ENCODE results near the gene OPA1. TPM values are rescaled to one million over a fixed set of nuclear protein-coding genes. Genes with fewer than 3 reads are reported as not detected.

The OPA1 gene
- total and polyA plus RNA-seq, 2 donors from 2014 or later: 18.1 to 56.3 TPM

DNA sequence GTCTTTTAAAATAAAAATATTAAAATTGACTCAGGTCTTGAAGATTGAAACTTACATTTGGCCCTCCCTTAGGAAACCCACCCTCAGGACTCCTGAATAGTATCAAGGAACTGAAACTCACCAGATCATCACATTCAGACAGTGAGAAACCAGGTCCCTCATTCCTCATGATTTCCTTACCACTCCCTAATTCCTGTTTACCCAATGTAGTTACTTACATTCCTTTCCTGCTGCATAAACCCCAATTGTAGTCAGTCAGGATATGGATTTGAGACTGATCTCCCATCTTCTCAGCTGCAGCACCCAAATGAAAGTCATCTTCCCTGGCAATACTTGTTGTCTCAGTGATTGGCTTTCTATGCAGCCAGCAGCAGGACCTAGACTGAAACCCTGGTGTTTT lies 46.9 kb upstream of the OPA1 start:
- no peak for DNase-seq
- TF ChIP-seq, protein P1, sequence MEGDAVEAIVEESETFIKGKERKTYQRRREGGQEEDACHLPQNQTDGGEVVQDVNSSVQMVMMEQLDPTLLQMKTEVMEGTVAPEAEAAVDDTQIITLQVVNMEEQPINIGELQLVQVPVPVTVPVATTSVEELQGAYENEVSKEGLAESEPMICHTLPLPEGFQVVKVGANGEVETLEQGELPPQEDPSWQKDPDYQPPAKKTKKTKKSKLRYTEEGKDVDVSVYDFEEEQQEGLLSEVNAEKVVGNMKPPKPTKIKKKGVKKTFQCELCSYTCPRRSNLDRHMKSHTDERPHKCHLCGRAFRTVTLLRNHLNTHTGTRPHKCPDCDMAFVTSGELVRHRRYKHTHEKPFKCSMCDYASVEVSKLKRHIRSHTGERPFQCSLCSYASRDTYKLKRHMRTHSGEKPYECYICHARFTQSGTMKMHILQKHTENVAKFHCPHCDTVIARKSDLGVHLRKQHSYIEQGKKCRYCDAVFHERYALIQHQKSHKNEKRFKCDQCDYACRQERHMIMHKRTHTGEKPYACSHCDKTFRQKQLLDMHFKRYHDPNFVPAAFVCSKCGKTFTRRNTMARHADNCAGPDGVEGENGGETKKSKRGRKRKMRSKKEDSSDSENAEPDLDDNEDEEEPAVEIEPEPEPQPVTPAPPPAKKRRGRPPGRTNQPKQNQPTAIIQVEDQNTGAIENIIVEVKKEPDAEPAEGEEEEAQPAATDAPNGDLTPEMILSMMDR (IDR thresholded peaks at IDR 0.05; ENCODE audit: borderline replicate concordance, extremely low read depth, insufficient read depth): no peak
- no peak overlapping the region for H3K9ac ChIP-seq (ENCODE audit: low read length in 3 of 3)
- intact Hi-C loops (cut with DNase I): no loop called here
- H3K4me3 ChIP-seq (ENCODE audit: low read length in 3 of 3): no peak overlapping the region
- FAIRE-seq: no peak
- H3K36me3 ChIP-seq (ENCODE audit: control insufficient read depth in 2 of 3, insufficient read depth in 3 of 3, low read length in 3 of 3): no peaks in the 10 kb centered on the region
- H3K9me3 ChIP-seq (ENCODE audit: control insufficient read depth in 2 of 3, insufficient read depth in 1 of 3, low read length in 3 of 3): peaks cover 0 to 6% (median 0%) of the 10 kb centered on the region in 3 donors
- H3K4me1 ChIP-seq (ENCODE audit: control insufficient read depth in 2 of 3, insufficient read depth in 2 of 3, low read depth in 1 of 3, low read length in 3 of 3): no peaks in the 10 kb centered on the region
- H3K27ac ChIP-seq (ENCODE audit: low read depth in 2 of 2, low read length in 2 of 2): no peak overlapping the region
- H3K27me3 ChIP-seq (ENCODE audit: control insufficient read depth, insufficient read depth, low read length): no peaks in the 10 kb centered on the region

GRCh38 chr3:193548406-193548805 lies 44.6 kb upstream of the OPA1 start:
- FAIRE-seq: no peak
- TF ChIP-seq, protein P1 (IDR thresholded peaks at IDR 0.05; ENCODE audit: borderline replicate concordance, extremely low read depth, insufficient read depth): no peak
- no peaks in the 10 kb centered on the region for H3K27me3 ChIP-seq (ENCODE audit: control insufficient read depth, insufficient read depth, low read length)
- no peak for DNase-seq
- no peak overlapping the region for H3K9ac ChIP-seq (ENCODE audit: low read length in 3 of 3)
- peaks cover 0 to 6% (median 0%) of the 10 kb centered on the region in 3 donors for H3K9me3 ChIP-seq (ENCODE audit: control insufficient read depth in 2 of 3, insufficient read depth in 1 of 3, low read length in 3 of 3)
- no peaks in the 10 kb centered on the region for H3K36me3 ChIP-seq (ENCODE audit: control insufficient read depth in 2 of 3, insufficient read depth in 3 of 3, low read length in 3 of 3)
- no peaks in the 10 kb centered on the region for H3K4me1 ChIP-seq (ENCODE audit: control insufficient read depth in 2 of 3, insufficient read depth in 2 of 3, low read depth in 1 of 3, low read length in 3 of 3)
- no peak overlapping the region for H3K27ac ChIP-seq (ENCODE audit: low read depth in 2 of 2, low read length in 2 of 2)
- no peak overlapping the region for H3K4me3 ChIP-seq (ENCODE audit: low read length in 3 of 3)
- intact Hi-C loops (cut with DNase I): no loop called here

DNA sequence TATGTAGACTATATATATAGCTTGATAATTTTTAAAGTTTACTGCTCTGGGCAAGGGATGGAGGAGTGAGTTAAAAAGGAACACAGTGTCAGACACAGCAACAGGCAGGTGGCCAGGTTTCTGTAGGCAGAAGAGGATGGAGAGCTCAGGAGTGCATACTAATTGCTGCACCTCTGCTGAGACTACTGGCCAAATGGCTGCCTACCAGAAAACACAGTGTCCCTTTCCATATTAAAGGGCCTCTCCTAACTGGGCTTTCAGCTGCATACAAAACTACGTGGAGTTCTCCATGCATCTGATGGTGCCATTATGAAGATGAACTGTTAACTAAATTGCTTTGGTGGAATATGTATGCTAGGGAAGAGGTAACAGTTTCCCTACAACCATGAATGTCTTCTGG lies 40.1 kb upstream of the OPA1 start:
- H3K4me3 ChIP-seq (ENCODE audit: low read length in 3 of 3): no peak overlapping the region
- no peak for DNase-seq

More for the DNA sequence above, 40.1 kb upstream of the OPA1 start:
- H3K36me3 ChIP-seq (ENCODE audit: control insufficient read depth in 2 of 3, insufficient read depth in 3 of 3, low read length in 3 of 3): no peaks in the 10 kb centered on the region
- TF ChIP-seq, protein P1 (IDR thresholded peaks at IDR 0.05; ENCODE audit: borderline replicate concordance, extremely low read depth, insufficient read depth): no peak
- intact Hi-C loops (cut with DNase I): no loop called here
- H3K9me3 ChIP-seq (ENCODE audit: control insufficient read depth in 2 of 3, insufficient read depth in 1 of 3, low read length in 3 of 3): no peaks in the 10 kb centered on the region
- no peaks in the 10 kb centered on the region for H3K27me3 ChIP-seq (ENCODE audit: control insufficient read depth, insufficient read depth, low read length)
- H3K27ac ChIP-seq (ENCODE audit: low read depth in 2 of 2, low read length in 2 of 2): no peak overlapping the region
- H3K4me1 ChIP-seq (ENCODE audit: control insufficient read depth in 2 of 3, insufficient read depth in 2 of 3, low read depth in 1 of 3, low read length in 3 of 3): peaks cover 0 to 7% (median 0%) of the 10 kb centered on the region in 3 donors
- no peak overlapping the region for H3K9ac ChIP-seq (ENCODE audit: low read length in 3 of 3)
- FAIRE-seq: no peak
